OCI-LY7 (cell line): ENCODE results near the gene AFTPH. TPM values are rescaled to one million over a fixed set of nuclear protein-coding genes. Genes with fewer than 3 reads are reported as not detected.

Source experiments
- BruUV-seq: library from RNA; stranded (reverse); fragments of 400-500 nt; replicated peaks from 2 replicates; lab custom pipeline; 2021; lab: Mats Ljungman, UMichigan
- CTCF ChIA-PET: fragments of 300-600 bp; sonication (Branson Sonifier 250); formaldehyde crosslinking; loops from one replicate; lab custom pipeline; 2022; ENCODE audit warnings: antibody characterized with exemption; ENCODE audit not compliant: unreplicated experiment; lab: Charles Lee
- POLR2A ChIA-PET: fragments of 300-600 bp; sonication (Branson Sonifier 250); formaldehyde crosslinking; loops from one replicate; lab custom pipeline; 2022; ENCODE audit warnings: antibody characterized with exemption; lab: Charles Lee
- DNase-seq: peaks from one replicate; pipeline ENCODE4 v3.0.0-alpha.2; 2015; ENCODE audit warnings: low spot score
- H2AFZ ChIP-seq: fragments of 200-600 bp; sonication (generic), shearing (Covaris generic); 2 replicates; pipeline ENCODE4 v1.6.1; 2014; ENCODE audit warnings: mild to moderate bottlenecking, antibody characterized with exemption, low read length, moderate library complexity
- H3K27ac ChIP-seq: fragments of 200-600 bp; sonication (generic); 2 replicates; pipeline ENCODE4 v1.5.1; 2014; ENCODE audit warnings: mixed run types, low read depth, mild to moderate bottlenecking, moderate library complexity, low read length, inconsistent platforms; ENCODE audit not compliant: poor library complexity, severe bottlenecking
- H3K36me3 ChIP-seq: fragments of 200-600 bp; sonication (generic); 2 replicates; pipeline ENCODE4 v1.6.1; 2014; ENCODE audit warnings: mild to moderate bottlenecking, antibody characterized with exemption, low read length, moderate library complexity, mixed read lengths; ENCODE audit not compliant: insufficient read depth
- H3K4me1 ChIP-seq: fragments of 200-600 bp; sonication (generic); 2 replicates; pipeline ENCODE4 v1.5.1; 2014; ENCODE audit warnings: mild to moderate bottlenecking, low read length; ENCODE audit not compliant: insufficient read depth, poor library complexity, severe bottlenecking
- H3K4me2 ChIP-seq: fragments of 200-600 bp; sonication (generic); 2 replicates; pipeline ENCODE4 v1.6.1; 2014; ENCODE audit warnings: mild to moderate bottlenecking, low read length
- H3K4me3 ChIP-seq: fragments of 200-600 bp; sonication (generic); 2 replicates; pipeline ENCODE4 v1.5.1; 2014; ENCODE audit warnings: mild to moderate bottlenecking, low read depth, low read length; ENCODE audit not compliant: poor library complexity, severe bottlenecking
- H3K79me2 ChIP-seq: fragments of 200-600 bp; sonication (generic); 2 replicates; pipeline ENCODE4 v1.6.1; 2016; ENCODE audit warnings: low read depth, mild to moderate bottlenecking, low read length, moderate library complexity, mixed read lengths; ENCODE audit not compliant: insufficient read depth
- H3K9me2 ChIP-seq: fragments of 200-600 bp; sonication (generic); 2 replicates; pipeline ENCODE4 v1.6.1; 2016; ENCODE audit warnings: mild to moderate bottlenecking, low read length, mixed read lengths; ENCODE audit not compliant: insufficient read depth
- H3K9me3 ChIP-seq: fragments of 200-600 bp; sonication (generic); 2 replicates; pipeline ENCODE4 v1.6.1; 2014; ENCODE audit warnings: mild to moderate bottlenecking, mixed run types, low read length, mixed read lengths
- H4K20me1 ChIP-seq: fragments of 200-600 bp; sonication (generic); 2 replicates; pipeline ENCODE4 v1.6.1; 2014; ENCODE audit warnings: mild to moderate bottlenecking, antibody characterized with exemption, low read length, moderate library complexity, mixed read lengths; ENCODE audit not compliant: insufficient read depth
- EZH2phosphoT487 ChIP-seq: fragments of 200-600 bp; sonication (generic); IDR thresholded peaks from 2 replicates; pipeline ENCODE4 v1.6.1; 2018; ENCODE audit warnings: low read depth, borderline replicate concordance, mild to moderate bottlenecking, mixed run types, antibody characterized with exemption, low read length, moderate library complexity, mixed read lengths
- intact Hi-C: fragments of 100-400 bp; cut with micrococcal nuclease; formaldehyde crosslinking; loops from one replicate; pipeline ENCODE4 v1.10.0; 2022; ENCODE audit not compliant: unreplicated experiment
- total RNA-seq, 2 experiments: library from RNA; depleted of rRNA in 1 of 2; stranded (reverse); fragments of >200 nt in 1 of 2; shearing (Covaris generic) in 1 of 2; gene quantifications; 2 replicates each; pipeline ENCODE4 v1.2.3, GENCODE V29; 2014 to 2022
- TF ChIP-seq, protein P1 (sequence below): fragments of 200-600 bp; sonication (generic); conservative IDR thresholded peaks from 2 replicates; pipeline ENCODE4 v1.5.1; 2014; ENCODE audit warnings: mild to moderate bottlenecking, antibody characterized with exemption, low read length, moderate library complexity, mixed read lengths

AFTPH gene
- total RNA-seq, 2 experiments from 2014 or later = 30.0 to 40.6 TPM

DNA sequence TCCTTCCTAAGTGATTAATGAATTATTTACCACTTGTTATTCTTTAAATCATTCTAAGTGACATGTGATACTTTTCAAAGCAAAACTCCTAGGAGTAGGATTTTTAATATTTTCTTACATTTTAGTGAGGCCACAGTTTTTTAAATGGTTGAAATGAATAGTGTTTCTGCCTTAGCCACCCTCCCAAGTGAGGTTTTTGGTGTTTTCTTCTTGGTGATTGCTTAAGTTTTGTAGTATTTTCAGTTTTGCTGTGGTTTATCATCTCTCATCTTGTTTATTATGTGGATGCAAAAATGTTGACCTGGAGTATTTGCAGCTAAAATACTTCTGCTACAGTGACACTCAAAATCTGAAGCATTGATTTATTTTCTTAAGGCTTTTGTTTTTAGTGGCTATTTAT, 9.8 kb downstream of the AFTPH start:
- intact Hi-C loops = no loop called here
- H3K4me2 ChIP-seq = peak overlapping the region; percentile 45
- H3K27ac ChIP-seq = no peak overlapping the region
- no peak overlapping the region for H3K4me3 ChIP-seq
- no peak for DNase-seq
- CTCF ChIA-PET = no interaction called here
- peaks cover 22% of the 10 kb centered on the region for H3K36me3 ChIP-seq
- peaks cover 100% of the 10 kb centered on the region for H3K79me2 ChIP-seq
- H2AFZ ChIP-seq = no peak overlapping the region
- TF ChIP-seq EZH2phosphoT487 = no peak
- peaks cover 18% of the 10 kb centered on the region; the same call in 1 of the 2 replicates for H4K20me1 ChIP-seq
- no TSS peak for BruUV-seq
- no peaks in the 10 kb centered on the region for H3K9me2 ChIP-seq
- H3K9me3 ChIP-seq = peaks cover 6% of the 10 kb centered on the region; the same call in 1 of the 2 replicates
- POLR2A ChIA-PET = interaction anchor here (0.9 to 1.6 kb wide), 4 partner anchors 10 to 51 kb away, joined by 4 read pairs; partner anchors contain the start of gene AFTPH
- H3K4me1 ChIP-seq = peaks cover 30% of the 10 kb centered on the region

DNA sequence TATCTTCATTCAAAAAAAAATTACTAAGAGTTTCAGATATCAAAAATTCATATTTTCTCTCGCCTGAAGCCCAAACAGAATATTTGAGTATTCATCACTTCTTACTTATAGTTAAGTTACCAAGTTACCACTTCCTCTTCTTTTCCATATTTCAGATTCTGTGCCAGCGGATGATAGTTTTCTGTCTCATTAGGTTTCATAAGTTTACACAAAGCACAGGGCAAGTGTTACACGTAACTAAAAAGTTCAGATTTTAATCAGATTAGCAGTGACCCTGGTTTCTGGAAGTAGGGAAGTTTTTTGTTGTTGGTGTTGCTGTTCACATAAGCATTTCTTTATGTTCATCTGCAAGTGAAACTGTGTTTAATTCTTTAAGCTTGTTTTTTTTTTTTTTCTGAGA, 10.2 kb downstream of the AFTPH start:
- peaks cover 17% of the 10 kb centered on the region for H3K36me3 ChIP-seq
- H3K4me2 ChIP-seq = peak overlapping the region; percentile 45; the same call in 1 of the 2 replicates
- CTCF ChIA-PET = no interaction called here
- BruUV-seq = no TSS peak
- peaks cover 100% of the 10 kb centered on the region for H3K79me2 ChIP-seq
- TF ChIP-seq, protein P1, sequence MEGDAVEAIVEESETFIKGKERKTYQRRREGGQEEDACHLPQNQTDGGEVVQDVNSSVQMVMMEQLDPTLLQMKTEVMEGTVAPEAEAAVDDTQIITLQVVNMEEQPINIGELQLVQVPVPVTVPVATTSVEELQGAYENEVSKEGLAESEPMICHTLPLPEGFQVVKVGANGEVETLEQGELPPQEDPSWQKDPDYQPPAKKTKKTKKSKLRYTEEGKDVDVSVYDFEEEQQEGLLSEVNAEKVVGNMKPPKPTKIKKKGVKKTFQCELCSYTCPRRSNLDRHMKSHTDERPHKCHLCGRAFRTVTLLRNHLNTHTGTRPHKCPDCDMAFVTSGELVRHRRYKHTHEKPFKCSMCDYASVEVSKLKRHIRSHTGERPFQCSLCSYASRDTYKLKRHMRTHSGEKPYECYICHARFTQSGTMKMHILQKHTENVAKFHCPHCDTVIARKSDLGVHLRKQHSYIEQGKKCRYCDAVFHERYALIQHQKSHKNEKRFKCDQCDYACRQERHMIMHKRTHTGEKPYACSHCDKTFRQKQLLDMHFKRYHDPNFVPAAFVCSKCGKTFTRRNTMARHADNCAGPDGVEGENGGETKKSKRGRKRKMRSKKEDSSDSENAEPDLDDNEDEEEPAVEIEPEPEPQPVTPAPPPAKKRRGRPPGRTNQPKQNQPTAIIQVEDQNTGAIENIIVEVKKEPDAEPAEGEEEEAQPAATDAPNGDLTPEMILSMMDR = no peak
- no peak for TF ChIP-seq EZH2phosphoT487
- intact Hi-C loops = no loop called here
- no peaks in the 10 kb centered on the region for H3K9me2 ChIP-seq
- no peak overlapping the region for H3K27ac ChIP-seq
- H3K4me1 ChIP-seq = peaks cover 27% of the 10 kb centered on the region
- no peak overlapping the region for H2AFZ ChIP-seq
- peaks cover 6% of the 10 kb centered on the region; the same call in 1 of the 2 replicates for H3K9me3 ChIP-seq
- peak; percentile 32 for DNase-seq
- H3K4me3 ChIP-seq = no peak overlapping the region
- H4K20me1 ChIP-seq = peaks cover 18% of the 10 kb centered on the region
- POLR2A ChIA-PET = interaction anchor here (0.6 to 1.2 kb wide), 5 partner anchors 10 to 638 kb away, joined by 3 to 4 read pairs (median 4); partner anchors contain the start of gene AFTPH

- Histone ChIP-seq H4K20me1 (peaks cover 18% of the 10 kb centered on the region), H2AFZ (no peak overlapping the region), H3K27ac (no peak overlapping the region), H3K36me3 (peaks cover 10% of the 10 kb centered on the region), H3K4me3 (no peak overlapping the region), H3K4me2 (no peak overlapping the region), H3K79me2 (peaks cover 100% of the 10 kb centered on the region), H3K9me3 (peaks cover 5% of the 10 kb centered on the region; the same call in 1 of the 2 replicates), H3K9me2 (no peaks in the 10 kb centered on the region), H3K4me1 (peaks cover 27% of the 10 kb centered on the region)
- BruUV-seq = no TSS peak
- intact Hi-C loops = no loop called here
- no peak for DNase-seq
- CTCF ChIA-PET = no interaction called here
- TF ChIP-seq EZH2phosphoT487 = no peak
- TF ChIP-seq, protein P1 = no peak
- POLR2A ChIA-PET = interaction anchor here (0.6 to 1.2 kb wide), 5 partner anchors 11 to 878 kb away, joined by 3 to 4 read pairs (median 3); partner anchors contain the start of gene AFTPH
Measured at GRCh38 chr2:64535024-64535423, 10.9 kb downstream of the AFTPH start.
